ENCODE data around the gene LTBP2.

The LTBP2 gene

GRCh38 chr14:74503938-74504335, 108.1 kb downstream of the LTBP2 start:
- no peak for DNase-seq

- no peak for DNase-seq
Observed at GRCh38 chr14:74503291-74503937, 108.6 kb downstream of the LTBP2 start.

- peak; percentile 54 to 60 for DNase-seq
Observed at GRCh38 chr14:74502236-74503019, 109.6 kb downstream of the LTBP2 start.

GRCh38 chr14:74501691-74502090, 110.3 kb downstream of the LTBP2 start:
- no peak for DNase-seq

GRCh38 chr14:74501135-74501614, 110.9 kb downstream of the LTBP2 start:
- peak; percentile 11 to 18 for DNase-seq

- DNase-seq, result no peak
Observed at GRCh38 chr14:74500417-74501134, 111.5 kb downstream of the LTBP2 start.

- peak; percentile 18 to 38 for DNase-seq
Observed at GRCh38 chr14:74495356-74495755, 116.7 kb downstream of the LTBP2 start.

- DNase-seq, result peak; percentile 98 to 99
Observed at GRCh38 chr14:74493343-74494261, 118.4 kb downstream of the LTBP2 start, which contains the start of gene ISCA2. TSS of gene ISCA2 (plus strand) at chr14:74493765. CDS start at chr14:74493775, 10 bp downstream.

- DNase-seq, result no peak
Observed at GRCh38 chr14:74492776-74493342, 119.2 kb downstream of the LTBP2 start, which contains the start of gene NPC2. TSS of gene NPC2 (minus strand) at chr14:74493305. CDS start at chr14:74493274, 31 bp downstream.

GRCh38 chr14:74491956-74492775, 119.9 kb downstream of the LTBP2 start:
- DNase-seq, result peak; percentile 29 to 50

- no peak for DNase-seq
Observed at GRCh38 chr14:74490486-74490885, 121.6 kb downstream of the LTBP2 start.

- peak in 1 of 2 experiments; percentile 6 for DNase-seq
Observed at GRCh38 chr14:74488786-74489397, 123.1 kb downstream of the LTBP2 start.

GRCh38 chr14:74486164-74486563, 125.9 kb downstream of the LTBP2 start:
- DNase-seq, result no peak

- no peak for DNase-seq
Observed at GRCh38 chr14:74483321-74483720, 128.7 kb downstream of the LTBP2 start.

- no peak for DNase-seq
Observed at GRCh38 chr14:74482571-74482970, 129.5 kb downstream of the LTBP2 start.

GRCh38 chr14:74480046-74480445, 132.0 kb downstream of the LTBP2 start:
- no peak for DNase-seq

GRCh38 chr14:74478996-74479635, 132.9 kb downstream of the LTBP2 start:
- DNase-seq, result no peak

GRCh38 chr14:74476607-74477006, 135.4 kb downstream of the LTBP2 start:
- no peak for DNase-seq

- DNase-seq, result no peak
Observed at GRCh38 chr14:74476107-74476506, 135.9 kb downstream of the LTBP2 start.

- no peak for DNase-seq
Observed at GRCh38 chr14:74475678-74476077, 136.4 kb downstream of the LTBP2 start.

Data from Kasumi-1 (cell line).